Hepatocyte (in vitro differentiated cells): ENCODE data around the gene SLC8A2.

Experiments
- CTCF ChIP-seq: fragments of 200-600 bp; sonication (generic); IDR thresholded peaks from 2 replicates; pipeline ENCODE4 v1.5.1; 2016; ENCODE audit warnings: antibody characterized with exemption, mild to moderate bottlenecking; ENCODE audit not compliant: poor library complexity
- EZH2phosphoT487 ChIP-seq: fragments of 200-600 bp; sonication (generic); IDR thresholded peaks from one replicate; pipeline ENCODE4 v1.6.1; 2018; ENCODE audit warnings: antibody characterized with exemption, mild to moderate bottlenecking, low read depth, moderate library complexity; ENCODE audit not compliant: unreplicated experiment, severe bottlenecking

GRCh38 chr19:47407417-47407774 lies 64.3 kb downstream of the SLC8A2 start:
- no peak for TF ChIP-seq EZH2phosphoT487
- no peak for TF ChIP-seq CTCF
